Measurements from ENCODE around the gene KIAA1328.

DNA sequence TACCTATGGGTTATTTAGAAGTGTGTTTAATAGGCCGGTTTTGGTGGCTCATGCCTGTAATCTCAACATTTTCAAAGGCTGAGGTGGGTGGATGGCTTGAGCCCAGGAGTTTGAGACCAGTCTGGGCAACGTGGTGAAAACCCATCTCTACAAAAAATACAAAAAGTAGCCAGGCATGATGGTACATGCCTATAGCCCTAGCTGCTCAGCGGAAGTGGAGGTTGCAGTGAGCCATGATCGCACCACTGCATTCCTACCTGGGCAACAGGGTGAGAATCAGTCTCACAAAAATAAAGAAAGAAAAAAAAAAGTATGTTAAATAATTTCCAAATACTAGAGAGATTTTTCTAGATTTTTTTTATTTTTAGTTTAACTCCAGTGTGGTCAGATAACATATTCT is 316.0 kb downstream of the KIAA1328 start:
- TF ChIP-seq, protein P1, sequence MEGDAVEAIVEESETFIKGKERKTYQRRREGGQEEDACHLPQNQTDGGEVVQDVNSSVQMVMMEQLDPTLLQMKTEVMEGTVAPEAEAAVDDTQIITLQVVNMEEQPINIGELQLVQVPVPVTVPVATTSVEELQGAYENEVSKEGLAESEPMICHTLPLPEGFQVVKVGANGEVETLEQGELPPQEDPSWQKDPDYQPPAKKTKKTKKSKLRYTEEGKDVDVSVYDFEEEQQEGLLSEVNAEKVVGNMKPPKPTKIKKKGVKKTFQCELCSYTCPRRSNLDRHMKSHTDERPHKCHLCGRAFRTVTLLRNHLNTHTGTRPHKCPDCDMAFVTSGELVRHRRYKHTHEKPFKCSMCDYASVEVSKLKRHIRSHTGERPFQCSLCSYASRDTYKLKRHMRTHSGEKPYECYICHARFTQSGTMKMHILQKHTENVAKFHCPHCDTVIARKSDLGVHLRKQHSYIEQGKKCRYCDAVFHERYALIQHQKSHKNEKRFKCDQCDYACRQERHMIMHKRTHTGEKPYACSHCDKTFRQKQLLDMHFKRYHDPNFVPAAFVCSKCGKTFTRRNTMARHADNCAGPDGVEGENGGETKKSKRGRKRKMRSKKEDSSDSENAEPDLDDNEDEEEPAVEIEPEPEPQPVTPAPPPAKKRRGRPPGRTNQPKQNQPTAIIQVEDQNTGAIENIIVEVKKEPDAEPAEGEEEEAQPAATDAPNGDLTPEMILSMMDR (conservative IDR thresholded peaks at IDR 0.05 in 1 of 2, IDR thresholded peaks at IDR 0.05 in 1 of 2; ENCODE audit: extremely low read depth in 1 of 2, insufficient read depth in 1 of 2, low read depth in 1 of 2, low read length in 2 of 2), result no peak
- TF ChIP-seq EZH2 (IDR thresholded peaks at IDR 0.05; ENCODE audit: borderline replicate concordance, low read length), result no peak

All from mammary epithelial cell (primary cell).